WERI-Rb-1 (cell line): Measurements from ENCODE around the gene TAC4.

Experiments
- DNase-seq: peaks from one replicate; pipeline ENCODE4 v3.0.0-alpha.2; 2020
- H3K27ac ChIP-seq: fragments of 250-450 bp; sonication (Bioruptor Pico); 2 replicates; pipeline ENCODE4 v1.5.1; 2020; ENCODE audit warnings: mild to moderate bottlenecking, moderate library complexity
- H3K27me3 ChIP-seq: fragments of 250-450 bp; sonication (Bioruptor Pico); 2 replicates; pipeline ENCODE4 v1.5.1; 2021; ENCODE audit warnings: mild to moderate bottlenecking, low read depth, moderate library complexity; ENCODE audit not compliant: insufficient read depth, severe bottlenecking
- H3K36me3 ChIP-seq: fragments of 250-450 bp; sonication (Bioruptor Pico); 2 replicates; pipeline ENCODE4 v1.5.1; 2020; ENCODE audit warnings: mild to moderate bottlenecking, moderate library complexity
- H3K4me3 ChIP-seq: 2 replicates; pipeline ENCODE4 v1.5.1; 2011; ENCODE audit warnings: low read depth, mild to moderate bottlenecking, control low read depth, low read length
- H3K9me3 ChIP-seq: fragments of 250-450 bp; sonication (Bioruptor Pico); 2 replicates; pipeline ENCODE4 v1.5.1; 2021; ENCODE audit warnings: mild to moderate bottlenecking, moderate library complexity; ENCODE audit not compliant: severe bottlenecking
- CTCF ChIP-seq: IDR thresholded peaks from 2 replicates; pipeline ENCODE4 v1.5.1; 2011; ENCODE audit warnings: low read depth, mild to moderate bottlenecking, control low read depth, inconsistent platforms, low read length

Gene TAC4

GRCh38 chr17:49880291-49881053 is 32.6 kb upstream of the TAC4 start:
- no peaks in the 10 kb centered on the region for H3K36me3 ChIP-seq
- H3K4me3 ChIP-seq, result peak overlapping the region; percentile 15
- no peaks in the 10 kb centered on the region for H3K27me3 ChIP-seq
- no peak overlapping the region for H3K27ac ChIP-seq
- peak; percentile 99 for TF ChIP-seq CTCF
- peak; percentile 91 for DNase-seq
- no peaks in the 10 kb centered on the region for H3K9me3 ChIP-seq

- no peak for DNase-seq
- TF ChIP-seq CTCF, result no peak
- Histone ChIP-seq H3K9me3 (no peaks in the 10 kb centered on the region), H3K4me3 (no peak overlapping the region), H3K36me3 (no peaks in the 10 kb centered on the region), H3K27me3 (no peaks in the 10 kb centered on the region), H3K27ac (no peak overlapping the region)
Measured at GRCh38 chr17:49878931-49879904, 31.3 kb upstream of the TAC4 start.

- no peaks in the 10 kb centered on the region for H3K27me3 ChIP-seq
- H3K9me3 ChIP-seq, result no peaks in the 10 kb centered on the region
- peak; percentile 67 for DNase-seq
- H3K4me3 ChIP-seq, result no peak overlapping the region
- 0 out of 2 replicates have a peak, but pooled peaks have one; percentile 35 for TF ChIP-seq CTCF
- no peaks in the 10 kb centered on the region for H3K36me3 ChIP-seq
- H3K27ac ChIP-seq, result peak overlapping the region; percentile 33; the same call in 1 of the 2 replicates
Measured at GRCh38 chr17:49875685-49876084, 27.8 kb upstream of the TAC4 start.

- no peak for DNase-seq
- TF ChIP-seq CTCF, result no peak
- no peak overlapping the region for H3K4me3 ChIP-seq
- no peaks in the 10 kb centered on the region for H3K36me3 ChIP-seq
- H3K27ac ChIP-seq, result no peak overlapping the region
- no peaks in the 10 kb centered on the region for H3K9me3 ChIP-seq
- no peaks in the 10 kb centered on the region for H3K27me3 ChIP-seq
Measured at GRCh38 chr17:49874911-49875310, 27.0 kb upstream of the TAC4 start.

- Histone ChIP-seq H3K36me3 (no peaks in the 10 kb centered on the region), H3K4me3 (no peak overlapping the region), H3K9me3 (no peaks in the 10 kb centered on the region), H3K27ac (no peak overlapping the region), H3K27me3 (no peaks in the 10 kb centered on the region)
- TF ChIP-seq CTCF, result no peak
- DNase-seq, result no peak
Measured at GRCh38 chr17:49873926-49874325, 26.1 kb upstream of the TAC4 start.
